Duodenal mucosa (tissue), 2 donors: ENCODE data around the gene ROBO1.

Source experiments
- H3K27ac ChIP-seq: one replicate; pipeline ENCODE4 v1.7.0; 2013; ENCODE audit warnings: low read depth, low read length
- H3K27me3 ChIP-seq, 2 donors: one replicate each; pipeline ENCODE4 v1.7.0; 2013; ENCODE audit warnings: low read length in 2 of 2, control low read depth in 1 of 2; ENCODE audit not compliant: insufficient read depth in 2 of 2, control insufficient read depth in 1 of 2
- H3K36me3 ChIP-seq, 2 donors: one replicate each; pipeline ENCODE4 v1.7.0; 2013; ENCODE audit warnings: low read length in 2 of 2, control low read depth in 1 of 2; ENCODE audit not compliant: insufficient read depth in 2 of 2, control insufficient read depth in 1 of 2
- H3K4me1 ChIP-seq, 2 donors: one replicate each; pipeline ENCODE4 v1.7.0; 2013; ENCODE audit warnings: low read length in 2 of 2, control low read depth in 1 of 2; ENCODE audit not compliant: insufficient read depth in 2 of 2, control insufficient read depth in 1 of 2
- H3K4me3 ChIP-seq, 2 donors: one replicate each; pipeline ENCODE4 v1.7.0; 2013; ENCODE audit warnings: low read length in 2 of 2, low read depth in 1 of 2
- H3K9ac ChIP-seq, 2 donors: one replicate each; pipeline ENCODE4 v1.7.0; 2013; ENCODE audit warnings: low read length in 2 of 2, low read depth in 1 of 2
- H3K9me3 ChIP-seq, 2 donors: one replicate each; pipeline ENCODE4 v1.7.0; 2013; ENCODE audit warnings: low read length in 2 of 2, control low read depth in 1 of 2; ENCODE audit not compliant: control insufficient read depth in 1 of 2

Gene ROBO1

GRCh38 chr3:78633626-78634025 lies 1134.2 kb downstream of the ROBO1 start:
- no peak overlapping the region for H3K4me3 ChIP-seq
- H3K27me3 ChIP-seq = no peaks in the 10 kb centered on the region
- no peak overlapping the region for H3K9ac ChIP-seq
- no peaks in the 10 kb centered on the region for H3K36me3 ChIP-seq
- H3K4me1 ChIP-seq = no peaks in the 10 kb centered on the region
- H3K27ac ChIP-seq = no peak overlapping the region
- H3K9me3 ChIP-seq = no peaks in the 10 kb centered on the region

- Histone ChIP-seq H3K9ac (no peak overlapping the region), H3K27me3 (no peaks in the 10 kb centered on the region), H3K9me3 (no peaks in the 10 kb centered on the region), H3K27ac (no peak overlapping the region), H3K4me3 (no peak overlapping the region), H3K36me3 (no peaks in the 10 kb centered on the region), H3K4me1 (no peaks in the 10 kb centered on the region)
Measured at GRCh38 chr3:78632925-78633553, 1134.8 kb downstream of the ROBO1 start.

GRCh38 chr3:78629544-78629943 lies 1138.3 kb downstream of the ROBO1 start:
- no peaks in the 10 kb centered on the region for H3K36me3 ChIP-seq
- no peaks in the 10 kb centered on the region for H3K27me3 ChIP-seq
- no peak overlapping the region for H3K9ac ChIP-seq
- H3K27ac ChIP-seq = no peak overlapping the region
- no peak overlapping the region for H3K4me3 ChIP-seq
- no peaks in the 10 kb centered on the region for H3K9me3 ChIP-seq
- H3K4me1 ChIP-seq = no peaks in the 10 kb centered on the region

- Histone ChIP-seq H3K27ac (no peak overlapping the region), H3K9me3 (no peaks in the 10 kb centered on the region)
Measured at GRCh38 chr3:78621061-78621716, 1146.6 kb downstream of the ROBO1 start.

GRCh38 chr3:78614486-78614885 lies 1153.3 kb downstream of the ROBO1 start:
- H3K36me3 ChIP-seq = no peaks in the 10 kb centered on the region
- H3K27me3 ChIP-seq = no peaks in the 10 kb centered on the region
- H3K27ac ChIP-seq = no peak overlapping the region
- no peak overlapping the region for H3K4me3 ChIP-seq
- no peaks in the 10 kb centered on the region for H3K9me3 ChIP-seq
- H3K9ac ChIP-seq = no peak overlapping the region
- H3K4me1 ChIP-seq = no peaks in the 10 kb centered on the region

More at GRCh38 chr3:78621061-78621716, 1146.6 kb downstream of the ROBO1 start:
- Histone ChIP-seq H3K9ac (no peak overlapping the region), H3K27me3 (no peaks in the 10 kb centered on the region), H3K36me3 (no peaks in the 10 kb centered on the region), H3K4me3 (no peak overlapping the region), H3K4me1 (no peaks in the 10 kb centered on the region)

- no peaks in the 10 kb centered on the region for H3K36me3 ChIP-seq
- H3K4me3 ChIP-seq = no peak overlapping the region
- no peaks in the 10 kb centered on the region for H3K4me1 ChIP-seq
- no peaks in the 10 kb centered on the region for H3K9me3 ChIP-seq
- no peak overlapping the region for H3K9ac ChIP-seq
- H3K27me3 ChIP-seq = no peaks in the 10 kb centered on the region
- no peak overlapping the region for H3K27ac ChIP-seq
Measured at GRCh38 chr3:78613421-78613879, 1154.3 kb downstream of the ROBO1 start.

- Histone ChIP-seq H3K4me1 (no peaks in the 10 kb centered on the region), H3K36me3 (no peaks in the 10 kb centered on the region)
Measured at GRCh38 chr3:78611278-78611677, 1156.5 kb downstream of the ROBO1 start.

GRCh38 chr3:78610462-78611125 lies 1157.2 kb downstream of the ROBO1 start:
- Histone ChIP-seq H3K4me3 (no peak overlapping the region), H3K27me3 (no peaks in the 10 kb centered on the region), H3K4me1 (no peaks in the 10 kb centered on the region), H3K9me3 (no peaks in the 10 kb centered on the region), H3K9ac (no peak overlapping the region), H3K27ac (no peak overlapping the region), H3K36me3 (no peaks in the 10 kb centered on the region)

More at GRCh38 chr3:78611278-78611677, 1156.5 kb downstream of the ROBO1 start:
- no peaks in the 10 kb centered on the region for H3K9me3 ChIP-seq
- no peak overlapping the region for H3K9ac ChIP-seq
- H3K4me3 ChIP-seq = no peak overlapping the region
- H3K27me3 ChIP-seq = no peaks in the 10 kb centered on the region
- no peak overlapping the region for H3K27ac ChIP-seq

- no peaks in the 10 kb centered on the region for H3K27me3 ChIP-seq
- no peaks in the 10 kb centered on the region for H3K36me3 ChIP-seq
- no peak overlapping the region for H3K9ac ChIP-seq
- no peak overlapping the region for H3K27ac ChIP-seq
- no peaks in the 10 kb centered on the region for H3K4me1 ChIP-seq
- H3K4me3 ChIP-seq = no peak overlapping the region
- no peaks in the 10 kb centered on the region for H3K9me3 ChIP-seq
Measured at GRCh38 chr3:78606756-78607155, 1161.0 kb downstream of the ROBO1 start.

GRCh38 chr3:78605178-78605577 lies 1162.6 kb downstream of the ROBO1 start:
- Histone ChIP-seq H3K27ac (no peak overlapping the region), H3K9me3 (no peaks in the 10 kb centered on the region), H3K4me1 (no peaks in the 10 kb centered on the region), H3K4me3 (no peak overlapping the region), H3K9ac (no peak overlapping the region), H3K36me3 (no peaks in the 10 kb centered on the region), H3K27me3 (no peaks in the 10 kb centered on the region)
